ENCODE data around the gene GRM3. TPM values are rescaled to one million over a fixed set of nuclear protein-coding genes. Genes with fewer than 3 reads are reported as not detected.

Gene GRM3
- total RNA-seq, 3 donors from 2014 or later: not detected

DNA sequence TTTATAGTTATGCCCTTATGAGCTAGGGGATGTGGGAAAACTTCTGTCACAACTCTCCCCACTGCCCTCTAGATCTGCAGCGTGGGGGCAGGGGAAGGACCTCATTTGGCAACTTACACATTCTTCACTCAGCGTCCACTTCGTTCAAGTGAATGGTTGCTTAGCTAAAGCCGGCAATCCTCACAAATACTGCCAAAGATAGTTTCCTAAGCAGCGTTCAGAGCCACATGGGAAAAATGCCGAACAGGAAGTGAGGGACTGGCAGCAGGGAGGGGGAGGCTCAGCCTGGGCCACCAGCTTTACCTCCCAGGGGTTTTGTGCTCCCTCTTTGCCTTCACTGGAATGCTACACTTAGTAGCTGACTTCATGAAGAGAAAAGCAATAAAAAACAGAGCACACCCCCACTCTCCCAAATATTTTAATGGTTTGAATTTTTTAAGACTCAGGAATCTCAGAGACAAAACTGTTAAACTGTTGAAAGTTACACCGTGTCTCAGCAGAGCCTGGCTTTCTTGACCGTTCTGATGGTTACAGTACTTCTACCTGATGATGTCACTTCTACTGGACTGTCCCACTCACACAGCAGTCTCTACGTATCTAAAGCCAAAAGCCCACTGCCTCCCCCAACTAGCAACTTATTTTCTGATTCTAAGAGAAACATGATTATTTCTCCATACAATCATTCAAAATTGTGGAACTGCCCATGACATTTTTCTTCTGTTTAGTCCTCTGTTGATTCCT, 10.4 kb downstream of the GRM3 start:
- ATAC-seq: no peak
- intact Hi-C loops (cut with DNase I, micrococcal nuclease): no loop called here
- no peak for DNase-seq
- Histone ChIP-seq H3K9me3 (no peaks in the 10 kb centered on the region), H3K4me3 (no peak overlapping the region), H3K4me1 (ENCODE audit: low read depth) (no peaks in the 10 kb centered on the region), H3K36me3 (ENCODE audit: low read depth) (no peaks in the 10 kb centered on the region)
- no peak for TF ChIP-seq CTCF (IDR thresholded peaks at IDR 0.05)

DNA sequence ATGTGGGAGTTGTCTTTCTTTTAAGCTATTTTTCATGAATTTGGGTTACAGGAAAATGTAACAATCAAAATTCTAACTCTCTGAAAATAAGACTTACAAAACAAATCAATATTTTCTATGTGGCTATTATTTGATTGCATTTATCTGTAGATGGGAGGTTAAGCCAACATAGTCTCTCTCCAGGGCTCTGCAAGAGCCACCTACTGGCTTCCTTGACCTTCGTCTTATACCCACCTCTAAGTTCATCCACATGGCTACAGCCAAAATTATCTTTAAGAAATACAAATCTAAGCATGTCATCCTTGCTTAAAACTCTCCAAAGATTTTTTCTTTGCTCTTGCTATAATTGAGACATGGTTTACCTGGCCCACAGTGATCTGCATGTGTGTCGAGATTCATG, 14.2 kb downstream of the GRM3 start:
- Histone ChIP-seq H3K4me1 (ENCODE audit: low read depth) (no peaks in the 10 kb centered on the region), H3K4me3 (no peak overlapping the region), H3K9me3 (no peaks in the 10 kb centered on the region), H3K36me3 (ENCODE audit: low read depth) (no peaks in the 10 kb centered on the region)
- DNase-seq (no peak), ATAC-seq (no peak)
- TF ChIP-seq CTCF (IDR thresholded peaks at IDR 0.05): no peak
- intact Hi-C loops (cut with DNase I, micrococcal nuclease): no loop called here

DNA sequence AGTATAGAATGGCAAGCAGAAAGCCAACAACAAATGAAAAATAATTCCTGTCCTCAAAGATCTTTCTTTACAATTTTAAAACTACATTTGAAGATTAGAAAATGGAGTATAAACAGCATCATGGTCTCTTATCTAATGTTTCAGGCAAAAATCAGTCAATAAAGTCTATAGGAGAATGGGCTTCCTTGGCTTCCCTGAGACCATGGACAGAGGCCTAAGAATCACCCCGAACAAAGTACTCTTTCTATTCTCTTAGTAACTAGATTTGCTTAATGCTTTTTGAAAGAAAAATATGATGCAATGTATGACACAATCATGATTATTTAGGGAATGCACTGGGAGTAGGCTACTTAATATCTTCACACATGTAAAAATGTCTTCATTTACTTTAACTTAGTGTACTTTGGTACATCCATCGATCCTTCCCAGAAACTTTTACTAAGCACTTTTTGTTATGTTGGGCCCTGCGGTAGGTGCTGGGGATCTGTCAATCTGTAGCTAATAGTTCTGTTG, 17.3 kb downstream of the GRM3 start:
- H3K9me3 ChIP-seq: no peaks in the 10 kb centered on the region
- intact Hi-C loops (cut with DNase I, micrococcal nuclease): no loop called here
- TF ChIP-seq CTCF (IDR thresholded peaks at IDR 0.05): no peak
- no peaks in the 10 kb centered on the region for H3K4me1 ChIP-seq (ENCODE audit: low read depth)
- H3K36me3 ChIP-seq (ENCODE audit: low read depth): no peaks in the 10 kb centered on the region
- DNase-seq: no peak
- no peak overlapping the region for H3K4me3 ChIP-seq
- ATAC-seq: no peak

DNA sequence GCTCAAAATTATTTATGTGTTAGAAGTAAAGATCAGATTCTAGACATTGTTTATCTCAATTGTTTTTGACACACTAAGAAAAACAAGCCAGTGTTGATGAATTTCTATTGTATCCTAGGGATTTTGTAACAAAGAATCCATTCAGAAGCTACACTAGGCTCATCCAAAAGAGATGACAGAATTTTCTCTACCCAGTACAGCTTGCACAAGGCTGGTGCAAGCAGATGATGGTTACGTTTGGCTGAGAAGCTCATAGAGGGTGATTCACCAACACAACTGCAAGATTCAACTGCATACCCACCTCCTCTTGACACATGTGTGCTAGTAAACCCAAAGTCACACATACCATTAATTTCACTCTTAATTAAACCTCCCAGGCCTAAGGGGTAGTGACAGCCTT, 20.8 kb downstream of the GRM3 start:
- ATAC-seq (no peak), DNase-seq (no peak)
- no peaks in the 10 kb centered on the region for H3K9me3 ChIP-seq
- no peaks in the 10 kb centered on the region for H3K36me3 ChIP-seq (ENCODE audit: low read depth)
- H3K4me3 ChIP-seq: no peak overlapping the region
- no peaks in the 10 kb centered on the region for H3K4me1 ChIP-seq (ENCODE audit: low read depth)
- intact Hi-C loops (cut with DNase I, micrococcal nuclease): no loop called here
- TF ChIP-seq CTCF (IDR thresholded peaks at IDR 0.05): no peak

GRCh38 chr7:86664991-86665390, 21.3 kb downstream of the GRM3 start:
- Histone ChIP-seq H3K4me1 (ENCODE audit: low read depth) (no peaks in the 10 kb centered on the region), H3K36me3 (ENCODE audit: low read depth) (no peaks in the 10 kb centered on the region), H3K4me3 (no peak overlapping the region), H3K9me3 (no peaks in the 10 kb centered on the region)
- TF ChIP-seq CTCF (IDR thresholded peaks at IDR 0.05): no peak
- intact Hi-C loops (cut with DNase I, micrococcal nuclease): no loop called here
- ATAC-seq (no peak), DNase-seq (no peak)

Measured in mucosa of descending colon (tissue), 3 donors.